ENCODE results near the gene TMC6. TPM values are rescaled to one million over a fixed set of nuclear protein-coding genes. Genes with fewer than 3 reads are reported as not detected.
"Not testable (repeated sequence)": the region's sequence is repeated elsewhere in the genome, so short reads cannot be mapped to it uniquely, and the experiment has no call there.

Gene TMC6
- total RNA-seq, 2 donors from 2014 or later, result 143 to 149 TPM

GRCh38 chr17:78116411-78116810, 12.1 kb downstream of the TMC6 start:
- Histone ChIP-seq H3K9ac (ENCODE audit: extremely low read depth, low read length, poor library complexity, severe bottlenecking) (no peak overlapping the region), H3K4me1 (ENCODE audit: control insufficient read depth, insufficient read depth, low read length) (no peaks in the 10 kb centered on the region), H3K36me3 (ENCODE audit: control insufficient read depth, insufficient read depth, low read length) (peaks cover 6% of the 10 kb centered on the region), H3K9me3 (ENCODE audit: control insufficient read depth, low read length) (no peaks in the 10 kb centered on the region), H3K27me3 (ENCODE audit: control insufficient read depth, insufficient read depth, low read length, poor library complexity, severe bottlenecking) (no peaks in the 10 kb centered on the region), H3K27ac (ENCODE audit: low read depth, low read length) (no peak overlapping the region), H3K4me3 (ENCODE audit: low read length) (no peak overlapping the region)
- Mint-ChIP-seq H3K4me3 (no peak overlapping the region), H3K27ac (no peak overlapping the region), H3K27me3 (ENCODE audit: insufficient read depth) (no peaks in the 10 kb centered on the region), H3K4me1 (no peaks in the 10 kb centered on the region), H3K36me3 (ENCODE audit: low read depth) (peaks cover 36% of the 10 kb centered on the region), H3K9me3 (no peaks in the 10 kb centered on the region)
- 93 to 95% methylated on average over 8 to 9 of the region's 9 CpGs for WGBS, 2 experiments (ENCODE audit: insufficient coverage in 1 of 2, insufficient read length in 1 of 2)
- no peak for TF ChIP-seq CTCF (conservative IDR thresholded peaks at IDR 0.05)
- DNase-seq, result no peak

GRCh38 chr17:78115803-78116202, 12.8 kb downstream of the TMC6 start:
- not testable (repeated sequence) for H3K4me1 Mint-ChIP-seq; H3K4me1 ChIP-seq (ENCODE audit: control insufficient read depth, insufficient read depth, low read length); H3K9me3 ChIP-seq (ENCODE audit: control insufficient read depth, low read length); H3K27me3 Mint-ChIP-seq (ENCODE audit: insufficient read depth); H3K27me3 ChIP-seq (ENCODE audit: control insufficient read depth, insufficient read depth, low read length, poor library complexity, severe bottlenecking); H3K27ac ChIP-seq (ENCODE audit: low read depth, low read length); H3K4me3 ChIP-seq (ENCODE audit: low read length); H3K9me3 Mint-ChIP-seq; H3K27ac Mint-ChIP-seq; DNase-seq; H3K9ac ChIP-seq (ENCODE audit: extremely low read depth, low read length, poor library complexity, severe bottlenecking); H3K4me3 Mint-ChIP-seq
- WGBS, 2 experiments (ENCODE audit: insufficient coverage in 1 of 2, insufficient read length in 1 of 2), result 93 to 95% methylated on average over 8 to 13 of the region's 18 CpGs
- peaks cover 13% of the 10 kb centered on the region for H3K36me3 ChIP-seq (ENCODE audit: control insufficient read depth, insufficient read depth, low read length)
- peaks cover 38% of the 10 kb centered on the region for H3K36me3 Mint-ChIP-seq (ENCODE audit: low read depth)

- no peaks in the 10 kb centered on the region for H3K4me1 ChIP-seq (ENCODE audit: control insufficient read depth, insufficient read depth, low read length)
- H3K9ac ChIP-seq (ENCODE audit: extremely low read depth, low read length, poor library complexity, severe bottlenecking), result no peak overlapping the region
- no peaks in the 10 kb centered on the region for H3K27me3 Mint-ChIP-seq (ENCODE audit: insufficient read depth)
- no peaks in the 10 kb centered on the region for H3K9me3 Mint-ChIP-seq
- H3K9me3 ChIP-seq (ENCODE audit: control insufficient read depth, low read length), result no peaks in the 10 kb centered on the region
- no peak overlapping the region for H3K4me3 Mint-ChIP-seq
- DNase-seq, result no peak
- no peak for TF ChIP-seq CTCF (conservative IDR thresholded peaks at IDR 0.05)
- peaks cover 40% of the 10 kb centered on the region for H3K36me3 Mint-ChIP-seq (ENCODE audit: low read depth)
- 91 to 95% methylated on average over 10 to 25 of the region's 28 CpGs for WGBS, 2 experiments (ENCODE audit: insufficient coverage in 1 of 2, insufficient read length in 1 of 2)
- no peaks in the 10 kb centered on the region for H3K4me1 Mint-ChIP-seq
- peaks cover 18% of the 10 kb centered on the region for H3K36me3 ChIP-seq (ENCODE audit: control insufficient read depth, insufficient read depth, low read length)
- no peak overlapping the region for H3K27ac Mint-ChIP-seq
- no peak overlapping the region for H3K4me3 ChIP-seq (ENCODE audit: low read length)
- no peaks in the 10 kb centered on the region for H3K27me3 ChIP-seq (ENCODE audit: control insufficient read depth, insufficient read depth, low read length, poor library complexity, severe bottlenecking)
- H3K27ac ChIP-seq (ENCODE audit: low read depth, low read length), result no peak overlapping the region
Observed at GRCh38 chr17:78114831-78115723, 13.5 kb downstream of the TMC6 start.

All from endodermal cell (in vitro differentiated cells).